Inflammatory macrophage treated with lipopolysaccharide for 1 hour (primary cell): ENCODE results near the gene HP.
"Not testable (repeated sequence)": the region's sequence is repeated elsewhere in the genome, so short reads cannot be mapped to it uniquely, and the experiment has no call there.

Source experiments
- DNase-seq, 2 donors: peaks; one replicate each; pipeline ENCODE4 v3.0.0-alpha.2; 2020 to 2022

Gene HP

GRCh38 chr16:72043539-72043938 is 10.8 kb upstream of the HP start:
- DNase-seq, result no peak

- no peak for DNase-seq
Measured at GRCh38 chr16:72044296-72044695, 10.0 kb upstream of the HP start.

- no peak for DNase-seq
Measured at GRCh38 chr16:72044825-72045359, 9.4 kb upstream of the HP start.

GRCh38 chr16:72049110-72049509 is 5.2 kb upstream of the HP start:
- no peak for DNase-seq

- peak; percentile 26 to 33 for DNase-seq
Measured at GRCh38 chr16:72050769-72051464, 3.4 kb upstream of the HP start.

GRCh38 chr16:72051818-72052217 is 2.5 kb upstream of the HP start:
- DNase-seq, result peak; percentile 79 to 84

- no peak for DNase-seq
Measured at GRCh38 chr16:72055911-72056310, 1.6 kb downstream of the HP start.

GRCh38 chr16:72057313-72057712 is 3.0 kb downstream of the HP start:
- not testable (repeated sequence) for DNase-seq

GRCh38 chr16:72059060-72059459 is 4.8 kb downstream of the HP start:
- DNase-seq, result not testable (repeated sequence)

- DNase-seq, result no peak
Measured at GRCh38 chr16:72060405-72060804, 6.1 kb downstream of the HP start.

GRCh38 chr16:72061564-72061963 is 7.3 kb downstream of the HP start:
- DNase-seq, result no peak

GRCh38 chr16:72064361-72064894 is 10.1 kb downstream of the HP start:
- DNase-seq, result no peak

- peak in 1 of 2 donors; percentile 53 for DNase-seq
Measured at GRCh38 chr16:72066747-72067146, 12.4 kb downstream of the HP start.

- DNase-seq, result no peak
Measured at GRCh38 chr16:72068930-72069329, 14.6 kb downstream of the HP start.

- no peak for DNase-seq
Measured at GRCh38 chr16:72072514-72073342, 18.4 kb downstream of the HP start.

GRCh38 chr16:72073560-72074230 is 19.4 kb downstream of the HP start:
- no peak for DNase-seq

GRCh38 chr16:72075067-72075466 is 20.8 kb downstream of the HP start:
- not testable (repeated sequence) for DNase-seq

GRCh38 chr16:72076991-72077706 is 22.8 kb downstream of the HP start:
- not testable (repeated sequence) for DNase-seq

- DNase-seq, result no peak
Measured at GRCh38 chr16:72083778-72084404, 29.6 kb downstream of the HP start.

GRCh38 chr16:72084445-72084844 is 30.1 kb downstream of the HP start:
- no peak for DNase-seq

GRCh38 chr16:72085002-72085401 is 30.7 kb downstream of the HP start:
- no peak for DNase-seq

GRCh38 chr16:72091217-72091616 is 36.9 kb downstream of the HP start:
- DNase-seq, result no peak
